ENCODE data around the gene ACBD6. TPM values are rescaled to one million over a fixed set of nuclear protein-coding genes. Genes with fewer than 3 reads are reported as not detected.
"Not testable (repeated sequence)": the region's sequence is repeated elsewhere in the genome, so short reads cannot be mapped to it uniquely, and the experiment has no call there.

ACBD6 gene
- polyA plus RNA-seq, 3 donors, result 67.7 to 80.2 (median 75.3) TPM

GRCh38 chr1:180424848-180425457, 77.4 kb downstream of the ACBD6 start:
- no peak for DNase-seq (ENCODE audit: low read depth in 3 of 3, low spot score in 2 of 3)

GRCh38 chr1:180421614-180422013, 80.8 kb downstream of the ACBD6 start:
- no peak for DNase-seq (ENCODE audit: low read depth in 3 of 3, low spot score in 2 of 3)

GRCh38 chr1:180421145-180421544, 81.2 kb downstream of the ACBD6 start:
- not testable (repeated sequence) for DNase-seq (ENCODE audit: low read depth in 3 of 3, low spot score in 2 of 3)

GRCh38 chr1:180415985-180416633, 86.3 kb downstream of the ACBD6 start:
- no peak for DNase-seq (ENCODE audit: low read depth in 3 of 3, low spot score in 2 of 3)

- DNase-seq (ENCODE audit: low read depth in 3 of 3, low spot score in 2 of 3), result no peak
These were observed 87.0 kb downstream of the ACBD6 start for GRCh38 chr1:180415236-180415848.

GRCh38 chr1:180412583-180412982, 89.8 kb downstream of the ACBD6 start:
- no peak for DNase-seq (ENCODE audit: low read depth in 3 of 3, low spot score in 2 of 3)

- not testable (repeated sequence) for DNase-seq (ENCODE audit: low read depth in 3 of 3, low spot score in 2 of 3)
These were observed 94.2 kb downstream of the ACBD6 start for GRCh38 chr1:180408128-180408527.

- no peak for DNase-seq (ENCODE audit: low read depth in 3 of 3, low spot score in 2 of 3)
These were observed 95.3 kb downstream of the ACBD6 start for GRCh38 chr1:180407051-180407450.

GRCh38 chr1:180402551-180402950, 99.8 kb downstream of the ACBD6 start:
- DNase-seq (ENCODE audit: low read depth in 3 of 3, low spot score in 2 of 3), result no peak

GRCh38 chr1:180402001-180402400, 100.4 kb downstream of the ACBD6 start:
- no peak for DNase-seq (ENCODE audit: low read depth in 3 of 3, low spot score in 2 of 3)

- no peak for DNase-seq (ENCODE audit: low read depth in 3 of 3, low spot score in 2 of 3)
These were observed 105.2 kb downstream of the ACBD6 start for GRCh38 chr1:180397175-180397574.

- no peak for DNase-seq (ENCODE audit: low read depth in 3 of 3, low spot score in 2 of 3)
These were observed 109.8 kb downstream of the ACBD6 start for GRCh38 chr1:180392427-180393145.

- DNase-seq (ENCODE audit: low read depth in 3 of 3, low spot score in 2 of 3), result no peak
These were observed 110.4 kb downstream of the ACBD6 start for GRCh38 chr1:180392020-180392419.

- no peak for DNase-seq (ENCODE audit: low read depth in 3 of 3, low spot score in 2 of 3)
These were observed 115.0 kb downstream of the ACBD6 start for GRCh38 chr1:180387413-180387812.

GRCh38 chr1:180386745-180387367, 115.5 kb downstream of the ACBD6 start:
- DNase-seq (ENCODE audit: low read depth in 3 of 3, low spot score in 2 of 3), result no peak

GRCh38 chr1:180385144-180385543, 117.2 kb downstream of the ACBD6 start:
- DNase-seq (ENCODE audit: low read depth in 3 of 3, low spot score in 2 of 3), result no peak

- no peak for DNase-seq (ENCODE audit: low read depth in 3 of 3, low spot score in 2 of 3)
These were observed 117.9 kb downstream of the ACBD6 start for GRCh38 chr1:180384286-180385005.

- no peak for DNase-seq (ENCODE audit: low read depth in 3 of 3, low spot score in 2 of 3)
These were observed 119.9 kb downstream of the ACBD6 start for GRCh38 chr1:180382326-180383115.

- DNase-seq (ENCODE audit: low read depth in 3 of 3, low spot score in 2 of 3), result no peak
These were observed 121.2 kb downstream of the ACBD6 start for GRCh38 chr1:180381184-180381580.

All from right renal cortex interstitium (tissue), 3 donors.